ENCODE data around the gene DNAI7. TPM values are rescaled to one million over a fixed set of nuclear protein-coding genes. Genes with fewer than 3 reads are reported as not detected.

DNAI7 gene
- total RNA-seq, 2 experiments from 2014 or later: 0.10 TPM; not detected in 1

DNA sequence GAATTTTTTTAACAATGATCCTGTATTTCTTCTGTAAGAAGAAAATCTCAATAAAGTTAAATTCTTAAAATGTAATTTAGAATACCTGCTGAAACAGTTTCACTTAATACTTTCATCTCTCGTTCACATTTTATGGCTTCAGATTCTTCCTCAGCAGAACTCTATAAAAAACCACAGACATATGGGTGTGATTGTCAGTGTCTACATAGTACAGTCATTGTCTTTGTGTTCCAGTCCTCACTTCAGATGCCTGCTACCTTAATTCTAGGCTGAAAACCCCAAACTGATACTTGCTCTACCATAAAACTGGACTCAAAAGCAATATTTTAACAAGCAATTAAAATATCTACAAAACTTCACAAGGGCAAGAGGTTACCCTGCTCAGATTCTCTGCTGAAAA lies 71.8 kb downstream of the DNAI7 start:
- CTCF ChIA-PET: interaction anchor here (0.8 kb wide), 1 partner anchor 130 kb away, joined by 3 read pairs; no protein-coding TSS in a partner anchor
- POLR2A ChIA-PET: no interaction called here
- intact Hi-C loops (cut with micrococcal nuclease): no loop called here
- H3K9me3 Mint-ChIP-seq: no peaks in the 10 kb centered on the region
- no peak for DNase-seq
- H3K36me3 Mint-ChIP-seq: no peaks in the 10 kb centered on the region
- H3K4me1 Mint-ChIP-seq (ENCODE audit: low read depth): peaks cover 2% of the 10 kb centered on the region
- no peaks in the 10 kb centered on the region for H3K27me3 Mint-ChIP-seq
- H3K4me3 Mint-ChIP-seq: no peak overlapping the region
- H3K27ac Mint-ChIP-seq: no peak overlapping the region

DNA sequence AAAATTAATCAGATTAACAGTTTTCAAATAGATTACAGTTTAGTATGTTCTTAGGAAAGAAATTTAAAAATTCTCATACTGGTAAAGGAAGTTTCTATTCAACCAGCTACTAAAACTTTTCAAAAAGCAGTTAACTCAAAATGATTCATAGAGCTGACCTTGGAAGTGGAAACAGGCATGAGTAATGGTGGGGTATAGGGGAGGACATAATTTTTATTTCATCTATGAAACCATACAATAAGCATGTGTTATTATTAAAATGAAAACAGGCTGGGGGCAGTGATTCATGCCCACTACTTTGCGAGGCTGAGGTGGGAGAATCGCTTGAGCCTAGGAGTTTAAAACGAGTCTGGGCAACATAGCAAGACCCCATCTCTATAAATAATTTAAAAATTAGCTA lies 73.0 kb downstream of the DNAI7 start:
- H3K27me3 Mint-ChIP-seq: no peaks in the 10 kb centered on the region
- H3K9me3 Mint-ChIP-seq: no peaks in the 10 kb centered on the region
- no peak overlapping the region for H3K4me3 Mint-ChIP-seq
- peaks cover 2% of the 10 kb centered on the region for H3K4me1 Mint-ChIP-seq (ENCODE audit: low read depth)
- CTCF ChIA-PET: interaction anchor here (1.2 to 1.3 kb wide), 3 partner anchors 8 to 14 kb away, joined by 4 to 5 read pairs (median 4); no protein-coding TSS in a partner anchor
- intact Hi-C loops (cut with micrococcal nuclease): no loop called here
- H3K27ac Mint-ChIP-seq: no peak overlapping the region
- DNase-seq: no peak
- no peaks in the 10 kb centered on the region for H3K36me3 Mint-ChIP-seq
- POLR2A ChIA-PET: no interaction called here

DNA sequence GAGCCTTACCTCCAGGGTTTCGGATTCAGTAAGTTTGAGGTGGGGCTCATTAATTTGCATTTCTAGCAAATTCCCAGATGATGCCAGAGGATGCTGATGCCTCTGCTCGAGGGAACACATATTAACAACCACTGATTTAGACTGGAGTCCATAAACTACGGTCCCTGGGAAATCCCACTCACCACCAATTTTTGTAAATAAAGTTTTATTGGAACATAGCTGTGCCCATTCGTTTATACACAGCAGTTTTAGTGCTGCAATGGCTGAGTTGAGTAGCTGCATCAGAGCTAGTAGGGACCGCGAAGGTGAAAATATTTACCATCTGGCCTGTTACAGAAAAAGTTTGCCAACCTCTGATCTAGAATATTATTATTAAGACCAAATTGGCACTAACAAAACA lies 73.8 kb downstream of the DNAI7 start:
- H3K9me3 Mint-ChIP-seq: no peaks in the 10 kb centered on the region
- no peak overlapping the region for H3K4me3 Mint-ChIP-seq
- ChIA-PET CTCF (interaction anchor here (0.6 to 2.1 kb wide), 5 partner anchors 9 to 130 kb away, joined by 3 to 5 read pairs (median 4); no protein-coding TSS in a partner anchor), POLR2A (no interaction called here)
- H3K36me3 Mint-ChIP-seq: no peaks in the 10 kb centered on the region
- intact Hi-C loops (cut with micrococcal nuclease): no loop called here
- no peak overlapping the region for H3K27ac Mint-ChIP-seq
- no peaks in the 10 kb centered on the region for H3K27me3 Mint-ChIP-seq
- no peak for DNase-seq
- peaks cover 2% of the 10 kb centered on the region for H3K4me1 Mint-ChIP-seq (ENCODE audit: low read depth)

DNA sequence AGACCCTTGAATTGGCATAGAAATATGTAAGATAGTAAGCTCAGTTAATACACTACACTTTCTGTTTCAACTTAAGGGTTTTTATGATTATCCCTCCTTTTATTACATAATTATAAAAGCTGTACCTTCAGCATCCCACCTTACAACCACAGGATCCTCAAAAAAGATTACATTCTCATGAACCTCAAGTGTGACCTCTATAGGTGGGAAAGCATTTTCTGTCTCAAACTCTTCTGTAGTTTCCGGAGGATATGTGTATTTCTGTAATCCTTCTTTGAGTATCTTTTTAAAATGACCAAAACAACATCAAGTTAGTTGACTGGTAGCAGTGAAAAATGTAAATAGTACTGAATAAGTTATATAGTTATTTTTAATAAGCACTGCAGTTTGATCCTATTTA lies 75.9 kb downstream of the DNAI7 start:
- Mint-ChIP-seq H3K4me3 (no peak overlapping the region), H3K4me1 (ENCODE audit: low read depth) (peaks cover 2% of the 10 kb centered on the region), H3K36me3 (no peaks in the 10 kb centered on the region), H3K9me3 (no peaks in the 10 kb centered on the region), H3K27ac (no peak overlapping the region), H3K27me3 (no peaks in the 10 kb centered on the region)
- ChIA-PET CTCF (interaction anchor here (1.1 kb wide), 1 partner anchor 128 kb away, joined by 5 read pairs; no protein-coding TSS in a partner anchor), POLR2A (no interaction called here)
- no peak for DNase-seq
- intact Hi-C loops (cut with micrococcal nuclease): no loop called here

DNA sequence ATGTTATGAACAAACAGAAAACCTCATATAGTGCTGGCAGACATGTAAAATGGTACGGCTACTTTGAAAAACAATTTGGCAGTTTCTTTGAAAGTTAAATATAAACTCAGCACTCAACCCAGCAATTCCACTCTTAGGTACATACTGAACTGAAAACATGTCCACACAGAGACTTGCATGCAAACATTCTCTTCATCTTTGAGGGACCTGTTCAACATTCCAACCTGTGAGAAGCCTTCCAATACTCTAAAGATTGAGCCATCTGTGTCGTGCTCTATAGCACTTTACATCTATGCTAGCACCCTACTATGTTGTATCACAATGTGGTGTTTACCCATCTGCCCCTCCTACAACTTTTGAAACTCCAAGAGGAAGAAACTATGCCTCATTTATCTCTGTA lies 79.3 kb downstream of the DNAI7 start:
- H3K4me3 Mint-ChIP-seq: no peak overlapping the region
- no peaks in the 10 kb centered on the region for H3K36me3 Mint-ChIP-seq
- H3K4me1 Mint-ChIP-seq (ENCODE audit: low read depth): no peaks in the 10 kb centered on the region
- intact Hi-C loops (cut with micrococcal nuclease): no loop called here
- DNase-seq: no peak
- H3K9me3 Mint-ChIP-seq: no peaks in the 10 kb centered on the region
- ChIA-PET POLR2A (no interaction called here), CTCF (no interaction called here)
- H3K27ac Mint-ChIP-seq: no peak overlapping the region
- H3K27me3 Mint-ChIP-seq: no peaks in the 10 kb centered on the region

DNA sequence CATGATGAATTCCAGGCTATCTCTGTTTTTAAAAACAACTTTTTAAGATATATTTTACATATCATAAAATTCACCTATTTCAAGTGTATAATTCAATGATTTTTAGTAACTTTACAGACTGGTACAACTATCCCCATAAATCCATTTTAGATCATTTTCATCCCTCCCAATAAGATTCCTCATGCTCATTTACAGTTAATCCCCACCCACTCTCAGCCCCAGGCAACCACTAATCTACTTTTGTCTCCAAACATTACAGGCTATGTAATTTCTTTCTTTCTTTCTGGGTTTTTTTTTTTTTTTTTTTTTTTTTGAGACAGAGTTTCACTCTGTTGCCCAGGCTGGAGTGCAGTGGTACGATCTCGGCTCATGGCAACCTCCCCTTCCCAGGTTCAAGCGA lies 81.3 kb downstream of the DNAI7 start:
- no peak overlapping the region for H3K27ac Mint-ChIP-seq
- intact Hi-C loops (cut with micrococcal nuclease): no loop called here
- no peak overlapping the region for H3K4me3 Mint-ChIP-seq
- H3K36me3 Mint-ChIP-seq: peaks cover 7% of the 10 kb centered on the region
- H3K27me3 Mint-ChIP-seq: no peaks in the 10 kb centered on the region
- no peak for DNase-seq
- ChIA-PET CTCF (no interaction called here), POLR2A (no interaction called here)
- no peaks in the 10 kb centered on the region for H3K4me1 Mint-ChIP-seq (ENCODE audit: low read depth)
- no peaks in the 10 kb centered on the region for H3K9me3 Mint-ChIP-seq

DNA sequence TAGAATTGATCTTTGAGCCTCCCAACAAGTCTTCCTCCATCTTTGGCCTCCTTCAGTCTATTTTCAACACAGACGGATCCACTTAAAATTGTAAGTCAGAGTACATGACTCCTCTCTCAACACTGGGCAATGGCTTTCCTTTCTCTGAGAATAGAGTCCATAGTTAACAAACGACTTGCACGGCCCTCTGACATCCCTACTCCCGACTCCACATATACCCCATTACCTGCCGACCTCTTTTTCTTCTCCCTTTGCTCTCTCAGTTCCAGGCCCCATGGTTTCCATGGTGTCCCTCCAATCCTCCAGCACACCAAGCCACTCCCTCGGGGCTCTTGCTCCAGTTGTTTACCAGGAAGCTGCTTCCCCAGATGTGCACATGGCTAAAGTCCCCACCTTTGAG lies 84.7 kb downstream of the DNAI7 start:
- Mint-ChIP-seq H3K27me3 (no peaks in the 10 kb centered on the region), H3K9me3 (no peaks in the 10 kb centered on the region), H3K36me3 (peaks cover 10% of the 10 kb centered on the region), H3K4me1 (ENCODE audit: low read depth) (peaks cover 3% of the 10 kb centered on the region), H3K27ac (no peak overlapping the region), H3K4me3 (no peak overlapping the region)
- ChIA-PET CTCF (no interaction called here), POLR2A (no interaction called here)
- intact Hi-C loops (cut with micrococcal nuclease): no loop called here
- DNase-seq: no peak

DNA sequence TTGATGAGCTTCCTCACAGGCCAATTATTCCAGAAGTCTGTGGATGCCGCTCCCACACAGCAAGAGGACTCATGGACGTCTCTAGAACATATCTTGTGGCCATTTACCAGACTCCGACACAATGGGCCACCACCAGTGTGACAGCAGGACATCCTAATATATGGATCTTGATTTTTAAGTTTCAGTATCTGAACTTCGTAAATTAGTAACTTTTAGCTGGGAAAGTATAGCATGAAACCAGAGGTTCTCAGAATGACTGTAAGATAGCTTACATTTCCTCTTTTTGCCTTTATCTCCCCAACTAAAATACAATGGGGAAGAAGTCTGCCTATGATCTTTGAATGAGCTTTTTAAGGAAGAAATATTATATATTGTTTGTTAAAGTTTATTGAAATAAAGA lies 87.0 kb downstream of the DNAI7 start:
- H3K27me3 Mint-ChIP-seq: no peaks in the 10 kb centered on the region
- no peaks in the 10 kb centered on the region for H3K9me3 Mint-ChIP-seq
- ChIA-PET CTCF (no interaction called here), POLR2A (no interaction called here)
- peaks cover 10% of the 10 kb centered on the region for H3K36me3 Mint-ChIP-seq
- intact Hi-C loops (cut with micrococcal nuclease): no loop called here
- DNase-seq: no peak
- H3K27ac Mint-ChIP-seq: no peak overlapping the region
- peaks cover 3% of the 10 kb centered on the region for H3K4me1 Mint-ChIP-seq (ENCODE audit: low read depth)
- H3K4me3 Mint-ChIP-seq: no peak overlapping the region

DNA sequence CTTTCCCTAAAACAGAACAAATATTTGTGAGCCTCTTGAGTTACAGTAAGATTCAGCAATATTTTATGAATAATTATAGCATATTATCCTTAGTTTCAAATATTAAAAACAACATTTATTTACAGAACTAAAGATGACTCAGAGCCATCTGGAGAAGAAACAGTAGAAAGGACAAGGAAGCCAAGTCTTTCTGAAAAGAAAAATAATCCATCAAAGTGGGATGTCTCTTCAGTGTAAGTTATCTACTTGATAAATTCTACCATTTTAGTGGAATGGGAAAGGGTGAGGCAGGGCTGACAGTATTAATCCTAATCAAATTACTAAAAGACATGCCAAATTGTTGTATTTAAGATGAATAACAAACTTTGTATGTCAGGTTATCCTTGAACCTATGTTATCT lies 88.1 kb downstream of the DNAI7 start:
- no peaks in the 10 kb centered on the region for H3K27me3 Mint-ChIP-seq
- H3K9me3 Mint-ChIP-seq: no peaks in the 10 kb centered on the region
- H3K4me1 Mint-ChIP-seq (ENCODE audit: low read depth): peaks cover 3% of the 10 kb centered on the region
- no peak overlapping the region for H3K27ac Mint-ChIP-seq
- no peak overlapping the region for H3K4me3 Mint-ChIP-seq
- CTCF ChIA-PET: no interaction called here
- POLR2A ChIA-PET: no interaction called here
- intact Hi-C loops (cut with micrococcal nuclease): no loop called here
- DNase-seq: no peak
- peaks cover 16% of the 10 kb centered on the region for H3K36me3 Mint-ChIP-seq

DNA sequence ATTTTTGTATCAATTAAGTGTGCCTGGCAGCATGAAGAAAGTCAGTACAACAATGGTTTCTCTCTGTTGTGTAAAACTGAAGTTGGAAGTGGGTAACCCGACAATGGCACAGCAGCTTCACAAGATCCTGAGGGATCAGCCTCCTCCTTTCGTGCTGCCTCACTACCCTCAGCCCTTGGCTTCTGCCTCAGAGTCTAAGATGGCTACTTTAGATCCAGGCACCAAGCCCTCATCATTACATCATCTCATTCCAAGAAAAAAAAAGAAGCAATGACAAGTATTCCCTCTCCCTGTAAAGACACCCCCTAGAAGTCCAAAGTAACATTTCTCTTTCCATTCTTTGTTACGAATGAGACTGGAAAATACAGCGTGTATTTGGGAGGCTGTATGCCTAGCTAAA lies 92.6 kb downstream of the DNAI7 start:
- H3K27ac Mint-ChIP-seq: no peak overlapping the region
- POLR2A ChIA-PET: no interaction called here
- no peaks in the 10 kb centered on the region for H3K27me3 Mint-ChIP-seq
- H3K36me3 Mint-ChIP-seq: peaks cover 9% of the 10 kb centered on the region
- intact Hi-C loops (cut with micrococcal nuclease): no loop called here
- H3K4me1 Mint-ChIP-seq (ENCODE audit: low read depth): peaks cover 4% of the 10 kb centered on the region
- no peak overlapping the region for H3K4me3 Mint-ChIP-seq
- no peak for DNase-seq
- no peaks in the 10 kb centered on the region for H3K9me3 Mint-ChIP-seq
- CTCF ChIA-PET: no interaction called here

DNA sequence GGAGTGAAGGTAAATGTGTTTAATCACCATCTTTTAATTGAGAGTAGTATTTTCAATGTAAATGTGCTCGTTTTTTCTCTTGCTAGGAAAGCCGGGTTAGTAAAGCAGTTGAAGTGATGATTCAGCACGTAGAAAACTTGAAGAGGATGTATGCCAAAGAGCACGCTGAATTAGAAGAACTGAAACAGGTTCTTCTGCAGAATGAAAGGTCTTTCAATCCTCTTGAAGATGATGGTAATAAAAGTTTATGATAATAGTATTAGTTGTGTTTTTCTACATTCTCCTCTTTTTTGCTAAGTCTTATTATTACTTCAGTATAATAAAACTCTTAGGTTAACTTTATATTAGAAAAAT lies 93.9 kb downstream of the DNAI7 start:
- Mint-ChIP-seq H3K9me3 (no peaks in the 10 kb centered on the region), H3K4me3 (no peak overlapping the region), H3K27me3 (no peaks in the 10 kb centered on the region), H3K36me3 (peaks cover 14% of the 10 kb centered on the region), H3K4me1 (ENCODE audit: low read depth) (peaks cover 4% of the 10 kb centered on the region), H3K27ac (no peak overlapping the region)
- ChIA-PET POLR2A (no interaction called here), CTCF (no interaction called here)
- DNase-seq: no peak
- intact Hi-C loops (cut with micrococcal nuclease): no loop called here

DNA sequence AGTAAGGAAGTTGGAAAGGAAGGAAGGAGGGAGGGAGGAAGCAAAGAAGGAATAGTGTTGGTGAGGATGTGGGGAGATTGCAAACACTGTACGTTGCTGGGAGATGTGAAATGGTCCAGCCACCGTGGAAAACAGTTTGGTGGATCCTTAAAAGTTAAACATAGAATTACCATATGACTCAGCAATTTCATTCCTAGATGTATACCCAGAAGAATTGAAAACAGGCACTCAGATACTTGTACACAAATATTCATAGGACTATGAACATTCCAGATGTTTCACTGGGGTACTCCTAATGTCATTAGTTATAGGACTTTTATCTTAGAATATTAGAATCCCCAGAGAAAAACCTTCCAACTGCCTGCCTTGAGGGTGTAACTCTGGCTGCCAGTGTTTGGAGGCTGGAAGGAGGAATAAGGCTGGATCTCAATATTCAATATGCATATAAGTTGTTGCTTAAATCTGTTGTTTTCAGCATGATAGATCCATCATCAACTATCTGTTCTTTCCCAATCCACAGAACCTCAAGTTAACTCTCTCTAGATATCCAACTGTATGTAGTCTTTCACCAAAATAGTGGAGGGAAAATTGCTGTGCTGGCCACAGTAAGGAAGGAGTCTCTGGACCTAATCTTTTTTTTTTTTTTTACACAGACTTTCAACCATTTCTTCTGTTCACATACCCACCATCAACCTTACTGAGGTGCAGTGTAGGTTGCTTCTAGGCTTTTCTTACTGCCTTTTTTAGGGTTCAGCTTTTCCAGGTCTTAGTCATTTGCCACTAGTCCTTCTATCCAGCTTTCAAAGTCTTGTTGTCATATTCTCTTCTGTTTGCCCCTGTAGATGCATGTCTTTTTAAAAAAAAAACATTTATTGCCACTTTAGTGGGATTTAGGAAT lies 94.5 kb downstream of the DNAI7 start:
- POLR2A ChIA-PET: no interaction called here
- intact Hi-C loops (cut with micrococcal nuclease): no loop called here
- no peaks in the 10 kb centered on the region for H3K27me3 Mint-ChIP-seq
- H3K4me1 Mint-ChIP-seq (ENCODE audit: low read depth): peaks cover 4% of the 10 kb centered on the region
- H3K4me3 Mint-ChIP-seq: no peak overlapping the region
- CTCF ChIA-PET: no interaction called here
- H3K27ac Mint-ChIP-seq: no peak overlapping the region
- H3K9me3 Mint-ChIP-seq: no peaks in the 10 kb centered on the region
- DNase-seq: no peak
- peaks cover 19% of the 10 kb centered on the region for H3K36me3 Mint-ChIP-seq

DNA sequence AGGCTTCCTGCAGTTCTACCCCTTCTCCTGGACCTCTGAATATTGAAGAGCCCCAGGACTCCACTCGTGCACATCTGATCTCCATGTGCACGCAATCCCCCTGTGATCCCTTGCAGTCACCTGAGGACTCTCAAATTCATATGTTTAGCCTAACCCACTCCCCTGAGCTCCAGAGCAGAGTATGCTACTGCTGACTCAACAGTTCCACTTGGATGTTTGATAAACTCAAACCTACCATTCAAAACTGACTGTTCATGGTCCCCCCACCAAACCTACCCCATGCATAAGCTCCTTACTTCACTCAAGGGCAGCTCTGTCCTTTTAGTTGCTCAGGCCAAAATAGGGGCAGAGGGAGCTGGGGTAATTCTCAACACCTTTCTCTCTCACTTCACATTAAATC lies 96.0 kb downstream of the DNAI7 start:
- ChIA-PET POLR2A (interaction anchor here (0.6 kb wide), 1 partner anchor 191 kb away, joined by 3 read pairs; no protein-coding TSS in a partner anchor), CTCF (interaction anchor here (0.6 to 1.6 kb wide), 2 partner anchors 56 to 107 kb away, joined by 3 to 4 read pairs; no protein-coding TSS in a partner anchor)
- Mint-ChIP-seq H3K27ac (no peak overlapping the region), H3K27me3 (no peaks in the 10 kb centered on the region), H3K4me3 (no peak overlapping the region), H3K4me1 (ENCODE audit: low read depth) (peaks cover 4% of the 10 kb centered on the region), H3K36me3 (peaks cover 28% of the 10 kb centered on the region), H3K9me3 (peaks cover 3% of the 10 kb centered on the region)
- intact Hi-C loops (cut with micrococcal nuclease): no loop called here
- DNase-seq: no peak
